Retinal pigment epithelial cell (primary cell): ENCODE data around the gene FNDC10.

Experiments
- DNase-seq: peaks from one replicate; pipeline ENCODE4 v3.0.0-alpha.2; 2010; ENCODE audit warnings: low read depth
- H3K4me3 ChIP-seq: 2 replicates; pipeline ENCODE4 v1.5.1; 2011; ENCODE audit warnings: mild to moderate bottlenecking, low read length, control low read depth, moderate library complexity
- CTCF ChIP-seq: conservative IDR thresholded peaks from 2 replicates; pipeline ENCODE4 v1.5.1; 2011; ENCODE audit warnings: low read depth, low read length, control low read depth, inconsistent platforms

Gene FNDC10

DNA sequence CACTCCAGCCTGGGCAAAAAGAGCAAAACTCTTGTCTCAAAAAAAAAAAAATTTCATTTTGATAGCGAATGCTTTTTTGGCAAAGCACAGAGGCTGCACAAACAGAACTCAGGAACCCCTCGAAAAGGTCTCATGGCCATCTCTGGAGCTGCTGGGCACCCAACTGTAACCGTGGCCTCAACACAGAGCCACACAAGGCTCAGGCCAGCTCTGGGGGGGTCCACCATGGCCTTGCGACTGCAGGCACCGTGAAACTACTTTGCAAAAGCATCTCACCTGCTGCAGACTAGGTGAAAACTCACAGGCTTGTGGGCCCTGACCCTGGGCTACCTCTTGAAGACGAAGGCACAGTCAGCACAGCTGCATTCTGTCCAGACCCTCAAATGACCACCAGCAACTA, 43.4 kb downstream of the FNDC10 start:
- no peak for DNase-seq
- no peak for TF ChIP-seq CTCF
- H3K4me3 ChIP-seq = no peak overlapping the region

- H3K4me3 ChIP-seq = no peak overlapping the region
- TF ChIP-seq CTCF = no peak
- no peak for DNase-seq
Observed at GRCh38 chr1:1554926-1555915, 44.7 kb downstream of the FNDC10 start.

GRCh38 chr1:1554550-1554925, 45.4 kb downstream of the FNDC10 start:
- TF ChIP-seq CTCF = no peak
- no peak overlapping the region for H3K4me3 ChIP-seq

GRCh38 chr1:1553821-1554494, 46.0 kb downstream of the FNDC10 start:
- no peak for TF ChIP-seq CTCF

More at GRCh38 chr1:1554550-1554925, 45.4 kb downstream of the FNDC10 start:
- no peak for DNase-seq

GRCh38 chr1:1552263-1552639, 47.7 kb downstream of the FNDC10 start:
- no peak for TF ChIP-seq CTCF
- H3K4me3 ChIP-seq = no peak overlapping the region
- no peak for DNase-seq

More at GRCh38 chr1:1553821-1554494, 46.0 kb downstream of the FNDC10 start:
- no peak overlapping the region for H3K4me3 ChIP-seq
- no peak for DNase-seq

DNA sequence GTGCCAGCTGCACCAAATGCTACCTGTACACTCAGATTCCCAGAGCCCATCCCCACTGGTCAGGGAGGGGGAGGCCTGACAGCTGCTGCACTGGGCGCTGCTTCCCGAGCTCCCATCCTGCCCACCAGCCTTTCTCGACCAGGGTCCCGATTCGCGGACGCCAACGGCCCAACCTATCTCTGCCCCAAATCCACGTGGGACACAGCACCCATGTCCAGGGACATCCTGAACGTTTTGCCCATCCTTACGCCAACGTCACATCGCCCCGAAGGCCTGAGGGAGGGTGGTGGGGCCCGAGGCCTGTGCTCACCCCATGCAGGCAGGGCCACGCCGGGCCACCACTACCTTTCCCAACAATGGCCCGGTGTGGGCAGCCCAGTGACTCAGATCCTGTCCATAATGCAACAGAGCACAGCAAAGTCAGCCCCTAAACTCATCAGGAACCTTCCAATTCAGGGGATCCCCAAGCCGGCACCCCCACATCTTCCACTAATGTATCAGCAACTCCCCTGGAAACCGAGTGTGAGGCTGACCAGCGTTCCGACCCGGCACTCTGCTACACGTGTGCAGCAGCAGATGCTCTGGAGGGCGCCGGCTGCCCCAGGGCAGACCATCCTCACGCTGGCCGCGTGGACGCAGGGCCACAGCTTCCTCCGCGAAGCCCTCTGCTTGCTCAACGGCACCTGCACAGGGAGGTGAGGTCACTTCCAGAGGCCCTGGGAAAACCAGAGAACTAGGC, 48.2 kb downstream of the FNDC10 start:
- H3K4me3 ChIP-seq = no peak overlapping the region
- no peak for TF ChIP-seq CTCF
- no peak for DNase-seq
